Measurements from ENCODE around the gene ADARB2. TPM values are rescaled to one million over a fixed set of nuclear protein-coding genes. Genes with fewer than 3 reads are reported as not detected.

The ADARB2 gene
- total and polyA plus RNA-seq, 3 donors from 2014 or later = 8.5 to 13.0 (median 10.4) TPM

- no peaks in the 10 kb centered on the region for H3K4me1 ChIP-seq
- no peak for DNase-seq
- H3K36me3 ChIP-seq (ENCODE audit: low read depth, missing control alignments) = no peaks in the 10 kb centered on the region
- H3K4me3 ChIP-seq = no peak overlapping the region
- H3K27ac ChIP-seq = no peak overlapping the region
- no peaks in the 10 kb centered on the region for H3K9me3 ChIP-seq
- WGBS, 2 donors = 90 to 96% methylated on average over 14 of the region's 14 CpGs
- TF ChIP-seq POLR2A (IDR thresholded peaks at IDR 0.05) (no peak), CTCF (IDR thresholded peaks at IDR 0.05) (no peak)
- intact Hi-C loops (cut with DNase I; ENCODE audit: low total_unique reads) = no loop called here
- no peaks in the 10 kb centered on the region for H3K27me3 ChIP-seq
These were observed 224.1 kb downstream of the ADARB2 start for GRCh38 chr10:1513221-1513620.

GRCh38 chr10:1509011-1509530 lies 228.3 kb downstream of the ADARB2 start:
- 74 to 75% methylated on average over 15 of the region's 15 CpGs for WGBS, 2 donors
- Histone ChIP-seq H3K27me3 (no peaks in the 10 kb centered on the region), H3K4me1 (no peaks in the 10 kb centered on the region), H3K27ac (no peak overlapping the region), H3K4me3 (no peak overlapping the region), H3K36me3 (ENCODE audit: low read depth, missing control alignments) (no peaks in the 10 kb centered on the region), H3K9me3 (no peaks in the 10 kb centered on the region)
- TF ChIP-seq POLR2A (IDR thresholded peaks at IDR 0.05) (no peak), CTCF (IDR thresholded peaks at IDR 0.05) (no peak)
- no peak for DNase-seq
- intact Hi-C loops (cut with DNase I; ENCODE audit: low total_unique reads) = no loop called here

GRCh38 chr10:1508096-1508495 lies 229.2 kb downstream of the ADARB2 start:
- no peak for TF ChIP-seq POLR2A (IDR thresholded peaks at IDR 0.05)
- TF ChIP-seq CTCF (IDR thresholded peaks at IDR 0.05) = no peak
- Histone ChIP-seq H3K27me3 (no peaks in the 10 kb centered on the region), H3K4me1 (no peaks in the 10 kb centered on the region), H3K4me3 (no peak overlapping the region), H3K9me3 (no peaks in the 10 kb centered on the region), H3K27ac (no peak overlapping the region), H3K36me3 (ENCODE audit: low read depth, missing control alignments) (no peaks in the 10 kb centered on the region)
- intact Hi-C loops (cut with DNase I; ENCODE audit: low total_unique reads) = no loop called here
- 82 to 86% methylated on average over 11 to 16 of the region's 16 CpGs for WGBS, 2 donors
- DNase-seq = no peak

GRCh38 chr10:1507436-1507835 lies 229.9 kb downstream of the ADARB2 start:
- 80 to 85% methylated on average over 6 to 15 of the region's 15 CpGs for WGBS, 2 donors
- Histone ChIP-seq H3K9me3 (no peaks in the 10 kb centered on the region), H3K4me1 (no peaks in the 10 kb centered on the region), H3K36me3 (ENCODE audit: low read depth, missing control alignments) (no peaks in the 10 kb centered on the region), H3K27me3 (no peaks in the 10 kb centered on the region), H3K27ac (no peak overlapping the region), H3K4me3 (no peak overlapping the region)
- TF ChIP-seq CTCF (IDR thresholded peaks at IDR 0.05) = no peak
- no peak for TF ChIP-seq POLR2A (IDR thresholded peaks at IDR 0.05)
- DNase-seq = no peak
- intact Hi-C loops (cut with DNase I; ENCODE audit: low total_unique reads) = no loop called here

GRCh38 chr10:1504940-1505339 lies 232.4 kb downstream of the ADARB2 start:
- no peak for DNase-seq
- Histone ChIP-seq H3K27ac (no peak overlapping the region), H3K36me3 (ENCODE audit: low read depth, missing control alignments) (no peaks in the 10 kb centered on the region), H3K27me3 (no peaks in the 10 kb centered on the region), H3K4me3 (no peak overlapping the region), H3K4me1 (no peaks in the 10 kb centered on the region), H3K9me3 (no peaks in the 10 kb centered on the region)
- TF ChIP-seq CTCF (IDR thresholded peaks at IDR 0.05) (no peak), POLR2A (IDR thresholded peaks at IDR 0.05) (no peak)
- intact Hi-C loops (cut with DNase I; ENCODE audit: low total_unique reads) = no loop called here
- WGBS, 2 donors = 85 to 93% methylated on average over 8 of the region's 8 CpGs

Data from testis (tissue), 3 donors.